GM23338 (cell line): ENCODE results near the gene CACNA1G. TPM values are rescaled to one million over a fixed set of nuclear protein-coding genes. Genes with fewer than 3 reads are reported as not detected.

Experiments used
- ATAC-seq: fragments of 200-7000 bp; cut with Tn5 transposase; 3 replicates; pipeline ENCODE4 v1.9.1; 2020
- DNase-seq: peaks from one replicate; pipeline ENCODE4 v3.0.0-alpha.2; 2015; ENCODE audit warnings: low spot score
- H2AFZ ChIP-seq: fragments of 200-600 bp; sonication (generic); 2 replicates; pipeline ENCODE4 v1.8.0; 2016; ENCODE audit warnings: antibody characterized with exemption, mild to moderate bottlenecking, moderate library complexity
- H3F3A ChIP-seq: fragments of 200-600 bp; sonication (generic); replicated peaks from 2 replicates; pipeline ENCODE4 v1.8.0; 2017; ENCODE audit warnings: antibody characterized with exemption, mixed run types, low read depth
- H3K27ac ChIP-seq: fragments of 200-600 bp; sonication (generic); 2 replicates; pipeline ENCODE4 v1.6.1; 2016; ENCODE audit warnings: low read depth
- H3K27me3 ChIP-seq: fragments of 200-600 bp; sonication (generic); 2 replicates; pipeline ENCODE4 v1.8.0; 2016; ENCODE audit warnings: mild to moderate bottlenecking, mixed run types, moderate library complexity; ENCODE audit not compliant: insufficient read depth
- H3K36me3 ChIP-seq: fragments of 200-600 bp; sonication (generic); 2 replicates; pipeline ENCODE4 v1.8.0; 2016; ENCODE audit warnings: mild to moderate bottlenecking; ENCODE audit not compliant: insufficient read depth
- H3K4me1 ChIP-seq: fragments of 200-600 bp; sonication (generic); 2 replicates; pipeline ENCODE4 v1.8.0; 2016; ENCODE audit warnings: mild to moderate bottlenecking, moderate library complexity; ENCODE audit not compliant: insufficient read depth
- H3K4me2 ChIP-seq: fragments of 200-600 bp; sonication (generic); 2 replicates; pipeline ENCODE4 v1.7.1; 2017; ENCODE audit warnings: mixed run types
- H3K4me3 ChIP-seq: fragments of 200-600 bp; sonication (generic); 2 replicates; pipeline ENCODE4 v1.6.1; 2016; ENCODE audit warnings: mixed run types
- H3K79me2 ChIP-seq: fragments of 200-600 bp; sonication (generic); replicated peaks from 2 replicates; pipeline ENCODE4 v1.8.0; 2017; ENCODE audit warnings: mild to moderate bottlenecking; ENCODE audit not compliant: insufficient read depth
- H3K9me2 ChIP-seq: fragments of 200-600 bp; sonication (generic); 2 replicates; pipeline ENCODE4 v1.8.0; 2017; ENCODE audit not compliant: insufficient read depth
- H4K20me1 ChIP-seq: fragments of 200-600 bp; sonication (generic); replicated peaks from 2 replicates; pipeline ENCODE4 v1.8.0; 2017; ENCODE audit warnings: mild to moderate bottlenecking; ENCODE audit not compliant: insufficient read depth
- H3K27ac Mint-ChIP-seq: 2 replicates; pipeline ENCODE4 v1.8.0; 2020; ENCODE audit warnings: inconsistent platforms, mild to moderate bottlenecking, moderate library complexity, mixed read lengths
- H3K27me3 Mint-ChIP-seq: 3 replicates; pipeline ENCODE4 v1.8.0; 2022; ENCODE audit warnings: low read depth, mild to moderate bottlenecking, moderate library complexity, mixed read lengths, inconsistent platforms; ENCODE audit not compliant: insufficient read depth, poor library complexity
- H3K36me3 Mint-ChIP-seq: 3 replicates; pipeline ENCODE4 v1.8.0; 2021; ENCODE audit warnings: low read depth, mild to moderate bottlenecking, inconsistent platforms, moderate library complexity, mixed read lengths
- H3K4me1 Mint-ChIP-seq: 3 replicates; pipeline ENCODE4 v1.8.0; 2020; ENCODE audit warnings: mild to moderate bottlenecking, inconsistent platforms, mixed read lengths
- H3K4me3 Mint-ChIP-seq: 3 replicates; pipeline ENCODE4 v1.8.0; 2021; ENCODE audit warnings: moderate library complexity, mild to moderate bottlenecking, inconsistent platforms, mixed read lengths
- H3K9me3 Mint-ChIP-seq: 3 replicates; pipeline ENCODE4 v1.8.0; 2020; ENCODE audit warnings: moderate library complexity, mild to moderate bottlenecking, inconsistent platforms, mixed read lengths
- CREB1 ChIP-seq: fragments of 250-450 bp; sonication (Bioruptor Pico); IDR thresholded peaks from 2 replicates; pipeline ENCODE4 v1.5.0; 2020; ENCODE audit warnings: low read depth, mild to moderate bottlenecking, moderate library complexity
- CTCF ChIP-seq, 2 experiments: fragments of 200-600 bp in 1 of 2; sonication (generic) in 1 of 2; conservative IDR thresholded peaks; 2 replicates each; pipeline versions ENCODE4 v1.5.1 to v1.6.1; 2016 to 2017; ENCODE audit warnings: antibody characterized with exemption in 2 of 2, low read depth in 2 of 2, mild to moderate bottlenecking in 2 of 2, moderate library complexity in 1 of 2
- ETS1 ChIP-seq: IDR thresholded peaks from 2 replicates; pipeline ENCODE4 v1.6.1; 2016; ENCODE audit warnings: antibody characterized with exemption
- EZH2 ChIP-seq: fragments of 200-600 bp; sonication (generic); IDR thresholded peaks from one replicate; pipeline ENCODE4 v1.8.0; 2017; ENCODE audit warnings: antibody characterized with exemption, mild to moderate bottlenecking, low read depth; ENCODE audit not compliant: unreplicated experiment
- EZH2phosphoT487 ChIP-seq: fragments of 200-600 bp; sonication (generic); IDR thresholded peaks from one replicate; pipeline ENCODE4 v1.8.1; 2018; ENCODE audit warnings: antibody characterized with exemption; ENCODE audit not compliant: unreplicated experiment
- POLR2AphosphoS5 ChIP-seq: IDR thresholded peaks from 2 replicates; pipeline ENCODE4 v1.6.1; 2016; ENCODE audit warnings: antibody characterized with exemption, low read depth
- REST ChIP-seq: IDR thresholded peaks from one replicate; pipeline ENCODE4 v1.6.1; 2018; ENCODE audit warnings: antibody characterized with exemption; ENCODE audit not compliant: unreplicated experiment
- ZNF114 ChIP-seq: fragments of 250-450 bp; sonication (Bioruptor Pico); IDR thresholded peaks from 2 replicates; pipeline ENCODE4 v1.5.0; 2020; ENCODE audit warnings: mild to moderate bottlenecking, moderate library complexity
- ZNF331 ChIP-seq: fragments of 250-450 bp; sonication (Bioruptor Pico); IDR thresholded peaks from 2 replicates; pipeline ENCODE4 v1.5.0; 2020; ENCODE audit warnings: low read depth, mild to moderate bottlenecking, moderate library complexity
- ZNF462 ChIP-seq: fragments of 250-450 bp; sonication (Bioruptor Pico); IDR thresholded peaks from 2 replicates; pipeline ENCODE4 v1.5.0; 2020; ENCODE audit warnings: mild to moderate bottlenecking, moderate library complexity
- polyA plus RNA-seq: library from polyadenylated mRNA; unstranded; fragments of >200 nt; fragmentation: Nextera tagmentation; extraction: Ambion mirVana; gene quantifications from 2 replicates; pipeline ENCODE4 v1.2.1, GENCODE V29; 2016
- total RNA-seq: library from RNA; depleted of rRNA; stranded (reverse); fragments of >200 nt; shearing (Covaris generic); gene quantifications from 2 replicates; pipeline ENCODE4 v1.2.3, GENCODE V29; 2014

CACNA1G gene
- total and polyA plus RNA-seq, 2 experiments from 2014 or later, result 1.4 to 5.1 TPM

GRCh38 chr17:50624321-50624934, 63.9 kb downstream of the CACNA1G start (continued):
- TF ChIP-seq ZNF462 (CRISPR knock-in tag) (no peak), ETS1 (no peak), EZH2phosphoT487 (no peak), ZNF331 (CRISPR knock-in tag) (no peak)

GRCh38 chr17:50625032-50625871, 64.7 kb downstream of the CACNA1G start:
- Histone ChIP-seq H3K27ac (no peak overlapping the region), H3K4me3 (no peak overlapping the region), H3K4me1 (peaks cover 24% of the 10 kb centered on the region; the same call in 1 of the 2 replicates), H3K9me2 (no peaks in the 10 kb centered on the region), H3K4me2 (no peak overlapping the region), H4K20me1 (no peaks in the 10 kb centered on the region), H3K36me3 (no peaks in the 10 kb centered on the region), H3K27me3 (no peaks in the 10 kb centered on the region; the same call in 1 of the 2 replicates), H3F3A (no peaks in the 10 kb centered on the region), H2AFZ (no peak overlapping the region), H3K79me2 (no peaks in the 10 kb centered on the region)
- Mint-ChIP-seq H3K27ac (no peak overlapping the region; the same call in 1 of the 2 replicates), H3K4me3 (no peak overlapping the region), H3K4me1 (peaks cover 59% of the 10 kb centered on the region), H3K27me3 (peaks cover 16% of the 10 kb centered on the region), H3K9me3 (no peaks in the 10 kb centered on the region), H3K36me3 (no peaks in the 10 kb centered on the region)
- no peak for DNase-seq
- no peak for ATAC-seq
- TF ChIP-seq EZH2phosphoT487, result no peak
- TF ChIP-seq ZNF114 (CRISPR knock-in tag), result no peak
- no peak for TF ChIP-seq EZH2
- no peak for TF ChIP-seq REST
- TF ChIP-seq CTCF (conservative IDR thresholded peaks at IDR 0.05; ENCODE audit: low read depth in 2 of 2), result no peak
- no peak for TF ChIP-seq POLR2AphosphoS5
- no peak for TF ChIP-seq CREB1 (CRISPR knock-in tag)
- no peak for TF ChIP-seq ZNF331 (CRISPR knock-in tag)
